ENCODE data around the gene LIPF.
A peak's percentile ranks its signal among the peaks of the same experiment; 100 is the strongest.
"Not testable (repeated sequence)": the region's sequence is repeated elsewhere in the genome, so short reads cannot be mapped to it uniquely, and the experiment has no call there.

The LIPF gene

GRCh38 chr10:88689366-88689765, 25.1 kb downstream of the LIPF start:
- no peak for TF ChIP-seq CTCF (IDR thresholded peaks at IDR 0.05; ENCODE audit: low read depth, low read length, missing control alignments)
- no peak for DNase-seq (ENCODE audit: low read depth)

GRCh38 chr10:88693392-88694020, 29.3 kb downstream of the LIPF start:
- no peak for DNase-seq (ENCODE audit: low read depth)
- TF ChIP-seq CTCF (IDR thresholded peaks at IDR 0.05; ENCODE audit: low read depth, low read length, missing control alignments), result peak; percentile 3
- no peak overlapping the region for H3K4me3 ChIP-seq (ENCODE audit: low read depth, low read length)

More at GRCh38 chr10:88689366-88689765, 25.1 kb downstream of the LIPF start:
- H3K4me3 ChIP-seq (ENCODE audit: low read depth, low read length), result no peak overlapping the region

- no peak for DNase-seq (ENCODE audit: low read depth)
- TF ChIP-seq CTCF (IDR thresholded peaks at IDR 0.05; ENCODE audit: low read depth, low read length, missing control alignments), result no peak
- no peak overlapping the region for H3K4me3 ChIP-seq (ENCODE audit: low read depth, low read length)
Observed at GRCh38 chr10:88702848-88703597, 38.8 kb downstream of the LIPF start.

GRCh38 chr10:88705958-88706357, 41.7 kb downstream of the LIPF start, which contains the start of gene LIPK:
Gene LIPK, plus strand, starts transcription at chr10:88706249. Its CDS starts 18,295 bp downstream, at chr10:88724544.
- no peak for TF ChIP-seq CTCF (IDR thresholded peaks at IDR 0.05; ENCODE audit: low read depth, low read length, missing control alignments)
- no peak within 1 kb of the TSS for H3K4me3 ChIP-seq (ENCODE audit: low read depth, low read length)
- DNase-seq (ENCODE audit: low read depth), result no peak

- no peak overlapping the region for H3K4me3 ChIP-seq (ENCODE audit: low read depth, low read length)
- no peak for TF ChIP-seq CTCF (IDR thresholded peaks at IDR 0.05; ENCODE audit: low read depth, low read length, missing control alignments)
- DNase-seq (ENCODE audit: low read depth), result no peak
Observed at GRCh38 chr10:88707429-88708155, 43.4 kb downstream of the LIPF start.

- H3K4me3 ChIP-seq (ENCODE audit: low read depth, low read length); DNase-seq (ENCODE audit: low read depth): not testable (repeated sequence)
Observed at GRCh38 chr10:88709361-88709760, 45.1 kb downstream of the LIPF start.

GRCh38 chr10:88715517-88715916, 51.3 kb downstream of the LIPF start:
- TF ChIP-seq CTCF (IDR thresholded peaks at IDR 0.05; ENCODE audit: low read depth, low read length, missing control alignments), result no peak
- no peak overlapping the region for H3K4me3 ChIP-seq (ENCODE audit: low read depth, low read length)
- no peak for DNase-seq (ENCODE audit: low read depth)
